MCF 10A (cell line): ENCODE results near the gene DYSF. TPM values are rescaled to one million over a fixed set of nuclear protein-coding genes. Genes with fewer than 3 reads are reported as not detected.

Source experiments
- BruUV-seq: library from RNA; stranded (reverse); fragments of 400-500 nt; replicated peaks from 2 replicates; lab custom pipeline; 2021; lab: Mats Ljungman, UMichigan
- CTCF ChIA-PET: fragments of 300-600 bp; sonication (Branson Sonifier 250); formaldehyde crosslinking; extraction: SDS; loops from one replicate; lab custom pipeline; 2021; ENCODE audit warnings: antibody characterized with exemption, inconsistent platforms; lab: Yijun Ruan, JAX
- POLR2A ChIA-PET: fragments of 300-600, 350-650 bp; sonication (Branson Sonifier 250); formaldehyde crosslinking; extraction: SDS; loops from one replicate; lab custom pipeline; 2020; ENCODE audit warnings: antibody characterized with exemption, inconsistent platforms; lab: Yijun Ruan, JAX
- DNase-seq: peaks from one replicate; pipeline ENCODE4 v3.0.0-alpha.2; 2018; ENCODE audit not compliant: unreplicated experiment
- H3K27ac Mint-ChIP-seq: one replicate; pipeline ENCODE4 v1.8.0; 2022; ENCODE audit warnings: mild to moderate bottlenecking, low read depth, mixed read lengths; ENCODE audit not compliant: unreplicated experiment
- H3K27me3 Mint-ChIP-seq: one replicate; pipeline ENCODE4 v1.8.0; 2022; ENCODE audit warnings: mixed read lengths; ENCODE audit not compliant: insufficient read depth, unreplicated experiment
- H3K36me3 Mint-ChIP-seq: one replicate; pipeline ENCODE4 v1.8.0; 2022; ENCODE audit warnings: mild to moderate bottlenecking, moderate library complexity, mixed read lengths; ENCODE audit not compliant: insufficient read depth, unreplicated experiment
- H3K4me1 Mint-ChIP-seq: one replicate; pipeline ENCODE4 v1.8.0; 2022; ENCODE audit warnings: mixed read lengths; ENCODE audit not compliant: insufficient read depth, unreplicated experiment
- H3K4me3 Mint-ChIP-seq: one replicate; pipeline ENCODE4 v1.8.0; 2022; ENCODE audit warnings: mild to moderate bottlenecking, moderate library complexity, mixed read lengths; ENCODE audit not compliant: unreplicated experiment
- H3K9me3 Mint-ChIP-seq: one replicate; pipeline ENCODE4 v1.8.0; 2022; ENCODE audit warnings: mixed read lengths; ENCODE audit not compliant: unreplicated experiment
- CTCF ChIP-seq: fragments of 200-600 bp; IDR thresholded peaks from one replicate; pipeline ENCODE4 v1.8.0; 2022; ENCODE audit warnings: antibody characterized with exemption, mild to moderate bottlenecking; ENCODE audit not compliant: unreplicated experiment
- intact Hi-C: fragments of 100-400 bp; cut with micrococcal nuclease; formaldehyde crosslinking; loops from 2 replicates; pipeline ENCODE4 v1.14.1; 2022
- total RNA-seq: library from RNA; stranded (reverse); gene quantifications from 2 replicates; pipeline ENCODE4 v1.2.3, GENCODE V29; 2022

DYSF gene
- total RNA-seq, 1 experiment from 2014 or later: 2.0 TPM

- Mint-ChIP-seq H3K4me3 (no peak overlapping the region), H3K4me1 (no peaks in the 10 kb centered on the region), H3K9me3 (no peaks in the 10 kb centered on the region), H3K27me3 (no peaks in the 10 kb centered on the region), H3K27ac (no peak overlapping the region), H3K36me3 (no peaks in the 10 kb centered on the region)
- CTCF ChIA-PET: interaction anchor here (0.7 to 1.8 kb wide), 3 partner anchors 14 to 238 kb away, joined by 3 to 9 read pairs (median 4); no protein-coding TSS in a partner anchor
- DNase-seq: no peak
- intact Hi-C loops: no loop called here
- no peak for TF ChIP-seq CTCF
- BruUV-seq: no TSS peak
- POLR2A ChIA-PET: no interaction called here
Measured at GRCh38 chr2:71559828-71560637, 106.7 kb downstream of the DYSF start.

GRCh38 chr2:71560638-71561011 lies 107.3 kb downstream of the DYSF start:
- H3K27ac Mint-ChIP-seq: no peak overlapping the region
- BruUV-seq: no TSS peak
- H3K36me3 Mint-ChIP-seq: no peaks in the 10 kb centered on the region
- CTCF ChIA-PET: no interaction called here
- intact Hi-C loops: no loop called here
- H3K9me3 Mint-ChIP-seq: no peaks in the 10 kb centered on the region
- H3K4me1 Mint-ChIP-seq: no peaks in the 10 kb centered on the region
- H3K4me3 Mint-ChIP-seq: no peak overlapping the region
- H3K27me3 Mint-ChIP-seq: no peaks in the 10 kb centered on the region
- no peak for TF ChIP-seq CTCF
- POLR2A ChIA-PET: no interaction called here
- no peak for DNase-seq

GRCh38 chr2:71561441-71562267 lies 108.3 kb downstream of the DYSF start:
- no peak overlapping the region for H3K4me3 Mint-ChIP-seq

More at GRCh38 chr2:71561441-71562267, 108.3 kb downstream of the DYSF start:
- H3K4me1 Mint-ChIP-seq: no peaks in the 10 kb centered on the region
- BruUV-seq: no TSS peak
- intact Hi-C loops: no loop called here
- no peak for DNase-seq
- TF ChIP-seq CTCF: no peak
- H3K27me3 Mint-ChIP-seq: no peaks in the 10 kb centered on the region
- ChIA-PET CTCF (interaction anchor here (2.2 kb wide), 1 partner anchor 15 kb away, joined by 6 read pairs; no protein-coding TSS in a partner anchor), POLR2A (interaction anchor here (0.5 kb wide), 1 partner anchor 423 kb away, joined by 3 read pairs; no protein-coding TSS in a partner anchor)
- no peaks in the 10 kb centered on the region for H3K9me3 Mint-ChIP-seq
- H3K27ac Mint-ChIP-seq: no peak overlapping the region
- no peaks in the 10 kb centered on the region for H3K36me3 Mint-ChIP-seq
